Measurements from ENCODE around the gene ABCB6. TPM values are rescaled to one million over a fixed set of nuclear protein-coding genes. Genes with fewer than 3 reads are reported as not detected.

Gene ABCB6
- total RNA-seq, 1 donor from 2014 or later: 11.4 TPM

- H3K36me3 Mint-ChIP-seq (ENCODE audit: low read depth, unreplicated experiment): peaks cover 4% of the 10 kb centered on the region
- no peak overlapping the region for H3K27ac Mint-ChIP-seq (ENCODE audit: unreplicated experiment)
- no peak for TF ChIP-seq CTCF (IDR thresholded peaks at IDR 0.05; ENCODE audit: unreplicated experiment)
- H3K27me3 Mint-ChIP-seq (ENCODE audit: unreplicated experiment): peaks cover 11% of the 10 kb centered on the region
- no peak for DNase-seq (ENCODE audit: low spot score)
- peaks cover 14% of the 10 kb centered on the region for H3K4me1 Mint-ChIP-seq (ENCODE audit: unreplicated experiment)
- no peaks in the 10 kb centered on the region for H3K9me3 Mint-ChIP-seq (ENCODE audit: unreplicated experiment)
- no peak overlapping the region for H3K4me3 Mint-ChIP-seq (ENCODE audit: unreplicated experiment)
Observed at GRCh38 chr2:219215871-219216534, 2.8 kb downstream of the ABCB6 start.

GRCh38 chr2:219214786-219215185 is 4.0 kb downstream of the ABCB6 start:
- H3K27me3 Mint-ChIP-seq (ENCODE audit: unreplicated experiment): peaks cover 11% of the 10 kb centered on the region
- H3K4me1 Mint-ChIP-seq (ENCODE audit: unreplicated experiment): peaks cover 14% of the 10 kb centered on the region
- no peak overlapping the region for H3K27ac Mint-ChIP-seq (ENCODE audit: unreplicated experiment)
- no peak for DNase-seq (ENCODE audit: low spot score)
- TF ChIP-seq CTCF (IDR thresholded peaks at IDR 0.05; ENCODE audit: unreplicated experiment): no peak
- no peak overlapping the region for H3K4me3 Mint-ChIP-seq (ENCODE audit: unreplicated experiment)
- H3K9me3 Mint-ChIP-seq (ENCODE audit: unreplicated experiment): no peaks in the 10 kb centered on the region
- peaks cover 3% of the 10 kb centered on the region for H3K36me3 Mint-ChIP-seq (ENCODE audit: low read depth, unreplicated experiment)

GRCh38 chr2:219214141-219214540 is 4.6 kb downstream of the ABCB6 start:
- H3K27ac Mint-ChIP-seq (ENCODE audit: unreplicated experiment): no peak overlapping the region
- no peaks in the 10 kb centered on the region for H3K9me3 Mint-ChIP-seq (ENCODE audit: unreplicated experiment)
- H3K27me3 Mint-ChIP-seq (ENCODE audit: unreplicated experiment): peaks cover 11% of the 10 kb centered on the region
- H3K4me3 Mint-ChIP-seq (ENCODE audit: unreplicated experiment): no peak overlapping the region
- DNase-seq (ENCODE audit: low spot score): no peak
- TF ChIP-seq CTCF (IDR thresholded peaks at IDR 0.05; ENCODE audit: unreplicated experiment): no peak
- H3K4me1 Mint-ChIP-seq (ENCODE audit: unreplicated experiment): peaks cover 8% of the 10 kb centered on the region
- peaks cover 3% of the 10 kb centered on the region for H3K36me3 Mint-ChIP-seq (ENCODE audit: low read depth, unreplicated experiment)

GRCh38 chr2:219213486-219214071 is 5.2 kb downstream of the ABCB6 start:
- H3K4me3 Mint-ChIP-seq (ENCODE audit: unreplicated experiment): no peak overlapping the region
- H3K9me3 Mint-ChIP-seq (ENCODE audit: unreplicated experiment): no peaks in the 10 kb centered on the region

More at GRCh38 chr2:219213486-219214071, 5.2 kb downstream of the ABCB6 start:
- peaks cover 11% of the 10 kb centered on the region for H3K27me3 Mint-ChIP-seq (ENCODE audit: unreplicated experiment)
- TF ChIP-seq CTCF (IDR thresholded peaks at IDR 0.05; ENCODE audit: unreplicated experiment): no peak
- no peak for DNase-seq (ENCODE audit: low spot score)
- no peak overlapping the region for H3K27ac Mint-ChIP-seq (ENCODE audit: unreplicated experiment)
- peaks cover 5% of the 10 kb centered on the region for H3K36me3 Mint-ChIP-seq (ENCODE audit: low read depth, unreplicated experiment)
- peaks cover 6% of the 10 kb centered on the region for H3K4me1 Mint-ChIP-seq (ENCODE audit: unreplicated experiment)
